CD4-positive, alpha-beta memory T cell (primary cell): ENCODE results near the gene SMAD5. TPM values are rescaled to one million over a fixed set of nuclear protein-coding genes. Genes with fewer than 3 reads are reported as not detected.
A peak's percentile ranks its signal among the peaks of the same experiment; 100 is the strongest.

Experiments
- CTCF ChIA-PET: fragments of 350-600 bp; sonication (Branson Sonifier 250); formaldehyde crosslinking; loops from one replicate; lab custom pipeline; 2021; ENCODE audit warnings: inconsistent platforms; ENCODE audit not compliant: partially characterized antibody; lab: Charles Lee
- POLR2A ChIA-PET: fragments of 350-600 bp; sonication (Branson Sonifier 250); formaldehyde crosslinking; loops from one replicate; lab custom pipeline; 2021; ENCODE audit not compliant: partially characterized antibody; lab: Charles Lee
- DNase-seq, 5 donors: peaks; one replicate each; pipeline versions ENCODE4 v3.0.0 to v3.0.0-alpha.2; 2020 to 2022; ENCODE audit warnings: mixed read lengths in 1 of 5
- H3K27ac ChIP-seq: one replicate; pipeline ENCODE4 v1.7.0; 2013; ENCODE audit warnings: low read depth, low read length
- H3K27me3 ChIP-seq: 2 replicates; pipeline ENCODE4 v1.7.0; 2013; ENCODE audit warnings: mild to moderate bottlenecking, low read length, moderate library complexity; ENCODE audit not compliant: insufficient read depth
- H3K36me3 ChIP-seq: 2 replicates; pipeline ENCODE4 v1.7.0; 2013; ENCODE audit warnings: mild to moderate bottlenecking, low read length, moderate library complexity; ENCODE audit not compliant: insufficient read depth
- H3K4me1 ChIP-seq: 2 replicates; pipeline ENCODE4 v1.7.0; 2013; ENCODE audit warnings: mild to moderate bottlenecking, low read length, moderate library complexity; ENCODE audit not compliant: insufficient read depth
- H3K4me3 ChIP-seq, 2 donors: one replicate each; pipeline ENCODE4 v1.7.0; 2013; ENCODE audit warnings: low read length in 2 of 2, mild to moderate bottlenecking in 1 of 2
- H3K9me3 ChIP-seq, 2 donors: one replicate each; pipeline ENCODE4 v1.7.0; 2013; ENCODE audit warnings: low read length in 2 of 2, control low read depth in 1 of 2; ENCODE audit not compliant: control insufficient read depth in 1 of 2
- H3K27ac Mint-ChIP-seq, 7 donors: one replicate each; pipeline ENCODE4 v1.8.0; 2020 to 2021; ENCODE audit warnings: mixed read lengths in 7 of 7, mild to moderate bottlenecking in 6 of 7, inconsistent platforms in 3 of 7, moderate library complexity in 3 of 7
- H3K27me3 Mint-ChIP-seq, 2 donors: one replicate each; pipeline ENCODE4 v1.8.0; 2020 to 2021; ENCODE audit warnings: mixed read lengths in 2 of 2
- H3K36me3 Mint-ChIP-seq, 2 donors: one replicate each; pipeline ENCODE4 v1.8.0; 2020 to 2021; ENCODE audit warnings: mixed read lengths in 2 of 2, inconsistent platforms in 1 of 2, mild to moderate bottlenecking in 1 of 2
- H3K4me1 Mint-ChIP-seq, 4 donors: one replicate each; pipeline ENCODE4 v1.8.0; 2020 to 2021; ENCODE audit warnings: mixed read lengths in 4 of 4, mild to moderate bottlenecking in 1 of 4
- H3K4me3 Mint-ChIP-seq, 8 donors: one replicate each; pipeline ENCODE4 v1.8.0; 2020 to 2021; ENCODE audit warnings: mixed read lengths in 8 of 8, mild to moderate bottlenecking in 7 of 8, moderate library complexity in 6 of 8, inconsistent platforms in 3 of 8
- H3K9me3 Mint-ChIP-seq, 8 donors: one replicate each; pipeline ENCODE4 v1.8.0; 2020 to 2021; ENCODE audit warnings: mixed read lengths in 8 of 8, mild to moderate bottlenecking in 5 of 8, inconsistent platforms in 3 of 8, moderate library complexity in 1 of 8
- intact Hi-C: fragments of 100-400 bp; cut with micrococcal nuclease; formaldehyde crosslinking; loops from one replicate; pipeline ENCODE4 v1.15.1; 2023
- polyA plus RNA-seq, 2 donors: library from polyadenylated mRNA; unstranded; fragments of 300-500 nt; fragmentation: Illumina TruSeq; gene quantifications; one replicate each; pipeline ENCODE4 v1.2.3, GENCODE V29; 2021
- total RNA-seq, 2 experiments: library from RNA; stranded (reverse); gene quantifications; one replicate each; pipeline ENCODE4 v1.2.3, GENCODE V29; 2021

The SMAD5 gene
- total and polyA plus RNA-seq, 4 experiments from 2014 or later, result 13.6 to 27.3 (median 19.8) TPM

GRCh38 chr5:136210259-136210658 lies 77.6 kb downstream of the SMAD5 start:
- peaks cover 0 to 3% (median 0%) of the 10 kb centered on the region in 8 donors for H3K9me3 Mint-ChIP-seq

DNA sequence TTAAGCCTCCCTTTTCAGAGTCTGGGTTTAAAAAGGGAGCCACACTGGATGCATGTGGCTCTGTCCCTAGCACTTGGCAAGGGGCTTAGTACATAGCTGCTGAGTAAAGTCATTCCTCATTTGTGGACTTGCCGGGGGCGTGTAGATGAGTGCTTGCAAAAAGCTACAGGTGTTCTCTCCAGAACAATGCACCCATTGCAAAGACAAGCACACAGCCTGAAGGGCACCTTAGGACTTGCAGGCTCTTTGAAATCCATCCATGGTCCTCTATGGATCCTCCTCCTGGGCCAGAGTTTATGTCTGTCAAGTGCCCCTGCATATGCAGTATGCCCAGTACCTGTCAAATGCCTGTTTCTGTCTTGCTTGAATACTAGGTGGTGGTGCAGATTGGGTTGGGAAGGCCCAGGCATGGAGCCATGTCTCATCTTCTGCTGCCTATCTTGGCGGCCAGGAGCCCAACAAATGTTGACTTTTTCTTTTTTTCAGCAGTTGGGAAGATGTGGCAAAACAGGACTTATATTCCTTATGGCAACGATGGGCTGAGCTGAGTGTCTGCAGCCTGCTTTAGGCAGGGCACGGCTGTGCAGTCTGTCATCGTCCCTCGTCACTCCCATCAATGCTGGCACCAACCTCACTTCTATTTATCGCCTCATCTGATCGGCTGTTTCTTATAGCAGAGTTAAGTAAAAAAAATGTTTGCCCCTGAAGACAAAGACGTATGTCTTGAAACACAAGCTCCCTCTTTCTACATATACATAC lies 78.8 kb downstream of the SMAD5 start:
- H3K9me3 Mint-ChIP-seq, result no peaks in the 10 kb centered on the region
- no peaks in the 10 kb centered on the region for H3K36me3 Mint-ChIP-seq
- Histone ChIP-seq H3K27me3 (no peaks in the 10 kb centered on the region), H3K9me3 (no peaks in the 10 kb centered on the region), H3K4me1 (no peaks in the 10 kb centered on the region), H3K36me3 (no peaks in the 10 kb centered on the region), H3K27ac (no peak overlapping the region), H3K4me3 (no peak overlapping the region)
- CTCF ChIA-PET, result interaction anchor here (0.7 to 2.3 kb wide), 15 partner anchors 11 to 340 kb away, joined by 3 to 18 read pairs (median 4); no protein-coding TSS in a partner anchor
- intact Hi-C loops, result loop anchor here (1.0 kb wide), 2 partner anchors 266 to 324 kb away; no protein-coding TSS in a partner anchor
- peaks cover 8 to 25% of the 10 kb centered on the region in 2 donors for H3K27me3 Mint-ChIP-seq
- H3K4me1 Mint-ChIP-seq, result no peaks in the 10 kb centered on the region
- POLR2A ChIA-PET, result no interaction called here
- H3K27ac Mint-ChIP-seq, result no peak overlapping the region
- no peak overlapping the region for H3K4me3 Mint-ChIP-seq
- DNase-seq, result no peak

More at GRCh38 chr5:136210259-136210658, 77.6 kb downstream of the SMAD5 start:
- no peak overlapping the region for H3K27ac ChIP-seq
- DNase-seq, result no peak
- no peak overlapping the region for H3K4me3 ChIP-seq
- H3K36me3 Mint-ChIP-seq, result no peaks in the 10 kb centered on the region
- H3K27ac Mint-ChIP-seq, result no peak overlapping the region
- no peaks in the 10 kb centered on the region for H3K4me1 Mint-ChIP-seq
- ChIA-PET POLR2A (no interaction called here), CTCF (interaction anchor here (1.2 to 1.6 kb wide), 3 partner anchors 10 to 128 kb away, joined by 3 to 5 read pairs (median 3); no protein-coding TSS in a partner anchor)
- H3K4me1 ChIP-seq, result no peaks in the 10 kb centered on the region
- H3K9me3 ChIP-seq, result no peaks in the 10 kb centered on the region
- peaks cover 8 to 22% of the 10 kb centered on the region in 2 donors for H3K27me3 Mint-ChIP-seq
- H3K4me3 Mint-ChIP-seq, result no peak overlapping the region
- intact Hi-C loops, result no loop called here
- no peaks in the 10 kb centered on the region for H3K36me3 ChIP-seq
- no peaks in the 10 kb centered on the region for H3K27me3 ChIP-seq

- Histone ChIP-seq H3K27ac (no peak overlapping the region), H3K36me3 (no peaks in the 10 kb centered on the region), H3K27me3 (no peaks in the 10 kb centered on the region), H3K4me1 (no peaks in the 10 kb centered on the region), H3K4me3 (no peak overlapping the region), H3K9me3 (no peaks in the 10 kb centered on the region)
- peak in 4 of 5 donors; percentile 20 to 52 (median 30) for DNase-seq
- Mint-ChIP-seq H3K4me1 (no peaks in the 10 kb centered on the region), H3K4me3 (no peak overlapping the region), H3K9me3 (no peaks in the 10 kb centered on the region), H3K27me3 (peaks cover 8 to 24% of the 10 kb centered on the region in 2 donors), H3K36me3 (no peaks in the 10 kb centered on the region), H3K27ac (no peak overlapping the region)
- ChIA-PET POLR2A (no interaction called here), CTCF (interaction anchor here (0.7 to 2.3 kb wide), 14 partner anchors 11 to 341 kb away, joined by 3 to 18 read pairs (median 4); no protein-coding TSS in a partner anchor)
- intact Hi-C loops, result loop anchor here (1.0 kb wide), 2 partner anchors 267 to 325 kb away; no protein-coding TSS in a partner anchor
Observed at GRCh38 chr5:136212252-136212721, 79.6 kb downstream of the SMAD5 start.

- Histone ChIP-seq H3K9me3 (no peaks in the 10 kb centered on the region), H3K27me3 (no peaks in the 10 kb centered on the region), H3K36me3 (no peaks in the 10 kb centered on the region), H3K4me3 (no peak overlapping the region), H3K4me1 (no peaks in the 10 kb centered on the region), H3K27ac (no peak overlapping the region)
- Mint-ChIP-seq H3K36me3 (no peaks in the 10 kb centered on the region), H3K4me1 (no peaks in the 10 kb centered on the region), H3K27ac (no peak overlapping the region), H3K27me3 (peaks cover 7 to 19% of the 10 kb centered on the region in 2 donors), H3K4me3 (no peak overlapping the region), H3K9me3 (peaks cover 0 to 4% (median 0%) of the 10 kb centered on the region in 8 donors)
- CTCF ChIA-PET, result interaction anchor here (0.9 to 1.6 kb wide), 4 partner anchors 9 to 326 kb away, joined by 3 to 5 read pairs (median 3); no protein-coding TSS in a partner anchor
- DNase-seq, result no peak
- intact Hi-C loops, result no loop called here
- POLR2A ChIA-PET, result no interaction called here
Observed at GRCh38 chr5:136213919-136214493, 81.4 kb downstream of the SMAD5 start.

DNA sequence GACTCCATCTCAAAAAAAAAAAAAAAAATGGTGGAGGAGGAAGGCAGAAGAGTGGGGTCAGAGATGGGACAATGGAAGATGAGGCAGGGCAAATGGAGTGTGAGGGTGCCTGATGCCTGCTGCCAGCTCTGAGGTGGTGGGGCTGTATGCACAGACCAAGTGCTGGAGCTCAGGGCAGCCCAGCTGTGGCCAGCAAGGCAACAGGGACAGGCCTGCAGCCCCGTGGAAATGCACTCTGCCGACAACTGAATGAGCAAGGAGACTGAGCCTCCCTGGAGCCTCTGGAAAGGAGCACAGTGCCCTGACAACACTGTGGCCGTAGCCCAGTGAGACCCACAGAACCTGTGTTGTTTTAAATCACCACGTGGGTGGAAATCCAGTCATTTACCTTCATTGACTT lies 83.2 kb downstream of the SMAD5 start:
- Mint-ChIP-seq H3K4me3 (no peak overlapping the region), H3K27ac (no peak overlapping the region), H3K4me1 (no peaks in the 10 kb centered on the region), H3K27me3 (peaks cover 7 to 16% of the 10 kb centered on the region in 2 donors), H3K36me3 (no peaks in the 10 kb centered on the region), H3K9me3 (peaks cover 0 to 18% (median 10%) of the 10 kb centered on the region in 8 donors)
- Histone ChIP-seq H3K27ac (no peak overlapping the region), H3K4me3 (no peak overlapping the region), H3K9me3 (no peaks in the 10 kb centered on the region), H3K27me3 (no peaks in the 10 kb centered on the region), H3K36me3 (no peaks in the 10 kb centered on the region), H3K4me1 (no peaks in the 10 kb centered on the region)
- ChIA-PET CTCF (no interaction called here), POLR2A (no interaction called here)
- DNase-seq, result no peak
- intact Hi-C loops, result no loop called here

DNA sequence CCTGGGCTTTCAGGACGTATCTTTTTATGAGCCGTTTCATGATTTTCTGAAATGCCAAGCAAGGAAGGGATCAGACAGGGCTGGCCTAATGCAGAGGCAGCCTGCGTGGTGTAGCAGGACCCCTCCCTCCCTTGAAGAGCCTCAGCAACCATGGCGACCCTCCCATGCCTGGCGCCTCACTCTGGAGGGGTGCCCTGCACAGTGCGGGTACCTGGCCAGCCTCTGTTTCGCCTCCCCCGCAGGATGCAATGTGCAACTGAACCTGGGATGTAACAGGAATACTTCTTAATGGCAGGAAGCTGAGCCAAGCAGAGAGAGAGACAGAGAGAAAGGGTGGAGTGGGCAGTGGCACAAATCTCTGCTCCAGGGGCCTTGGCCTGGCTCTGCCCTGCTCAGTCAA lies 83.6 kb downstream of the SMAD5 start:
- POLR2A ChIA-PET, result no interaction called here
- no peak overlapping the region for H3K27ac Mint-ChIP-seq
- Histone ChIP-seq H3K27me3 (no peaks in the 10 kb centered on the region), H3K4me3 (no peak overlapping the region), H3K9me3 (no peaks in the 10 kb centered on the region), H3K27ac (no peak overlapping the region), H3K36me3 (no peaks in the 10 kb centered on the region), H3K4me1 (no peaks in the 10 kb centered on the region)
- peaks cover 0 to 18% (median 13%) of the 10 kb centered on the region in 8 donors for H3K9me3 Mint-ChIP-seq
- peaks cover 7 to 16% of the 10 kb centered on the region in 2 donors for H3K27me3 Mint-ChIP-seq
- no peak overlapping the region for H3K4me3 Mint-ChIP-seq
- H3K36me3 Mint-ChIP-seq, result no peaks in the 10 kb centered on the region
- intact Hi-C loops, result no loop called here
- no peak for DNase-seq
- CTCF ChIA-PET, result interaction anchor here (0.7 kb wide), 1 partner anchor 11 kb away, joined by 3 read pairs; no protein-coding TSS in a partner anchor
- H3K4me1 Mint-ChIP-seq, result no peaks in the 10 kb centered on the region

DNA sequence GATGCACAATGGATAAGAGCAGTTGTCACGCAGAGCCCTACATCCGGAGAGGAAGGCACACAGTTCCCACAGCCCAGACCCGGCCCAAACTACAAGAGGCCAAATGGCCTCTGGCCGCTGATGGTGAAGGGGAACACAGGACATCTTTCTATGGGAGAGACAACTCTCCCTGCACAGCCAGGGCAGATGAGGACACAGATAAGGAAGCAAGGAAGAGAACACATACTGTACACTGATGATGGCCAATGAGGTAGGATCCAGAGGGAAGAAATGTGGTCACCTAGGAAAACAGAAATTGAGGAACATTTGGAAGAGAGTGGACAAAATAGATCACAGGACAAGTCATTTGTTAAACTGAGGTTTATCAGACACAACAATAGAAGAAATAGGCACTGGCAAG lies 88.7 kb downstream of the SMAD5 start:
- H3K27me3 ChIP-seq, result no peaks in the 10 kb centered on the region
- ChIA-PET CTCF (interaction anchor here (1.0 kb wide), 1 partner anchor 19 kb away, joined by 3 read pairs; no protein-coding TSS in a partner anchor), POLR2A (no interaction called here)
- H3K4me1 ChIP-seq, result no peaks in the 10 kb centered on the region
- H3K9me3 Mint-ChIP-seq, result peaks cover 0 to 34% (median 19%) of the 10 kb centered on the region in 8 donors
- no peak overlapping the region for H3K27ac Mint-ChIP-seq
- H3K36me3 ChIP-seq, result no peaks in the 10 kb centered on the region
- H3K4me3 Mint-ChIP-seq, result no peak overlapping the region
- peaks cover 3 to 11% of the 10 kb centered on the region in 2 donors for H3K27me3 Mint-ChIP-seq
- H3K4me3 ChIP-seq, result no peak overlapping the region
- H3K9me3 ChIP-seq, result no peaks in the 10 kb centered on the region
- DNase-seq, result no peak
- H3K4me1 Mint-ChIP-seq, result no peaks in the 10 kb centered on the region
- no peak overlapping the region for H3K27ac ChIP-seq
- intact Hi-C loops, result no loop called here
- no peaks in the 10 kb centered on the region for H3K36me3 Mint-ChIP-seq
